NCI-H82 treated with DMSO at 0.1 percent for 48 hours (cell line): ENCODE data around the gene KCTD7.
"Not testable (repeated sequence)": the region's sequence is repeated elsewhere in the genome, so short reads cannot be mapped to it uniquely, and the experiment has no call there.

Source experiments
- DNase-seq: peaks from one replicate; lab custom pipeline; 2025; ENCODE audit not compliant: unreplicated experiment; lab: John Stamatoyannopoulos, UW

KCTD7 gene

DNA sequence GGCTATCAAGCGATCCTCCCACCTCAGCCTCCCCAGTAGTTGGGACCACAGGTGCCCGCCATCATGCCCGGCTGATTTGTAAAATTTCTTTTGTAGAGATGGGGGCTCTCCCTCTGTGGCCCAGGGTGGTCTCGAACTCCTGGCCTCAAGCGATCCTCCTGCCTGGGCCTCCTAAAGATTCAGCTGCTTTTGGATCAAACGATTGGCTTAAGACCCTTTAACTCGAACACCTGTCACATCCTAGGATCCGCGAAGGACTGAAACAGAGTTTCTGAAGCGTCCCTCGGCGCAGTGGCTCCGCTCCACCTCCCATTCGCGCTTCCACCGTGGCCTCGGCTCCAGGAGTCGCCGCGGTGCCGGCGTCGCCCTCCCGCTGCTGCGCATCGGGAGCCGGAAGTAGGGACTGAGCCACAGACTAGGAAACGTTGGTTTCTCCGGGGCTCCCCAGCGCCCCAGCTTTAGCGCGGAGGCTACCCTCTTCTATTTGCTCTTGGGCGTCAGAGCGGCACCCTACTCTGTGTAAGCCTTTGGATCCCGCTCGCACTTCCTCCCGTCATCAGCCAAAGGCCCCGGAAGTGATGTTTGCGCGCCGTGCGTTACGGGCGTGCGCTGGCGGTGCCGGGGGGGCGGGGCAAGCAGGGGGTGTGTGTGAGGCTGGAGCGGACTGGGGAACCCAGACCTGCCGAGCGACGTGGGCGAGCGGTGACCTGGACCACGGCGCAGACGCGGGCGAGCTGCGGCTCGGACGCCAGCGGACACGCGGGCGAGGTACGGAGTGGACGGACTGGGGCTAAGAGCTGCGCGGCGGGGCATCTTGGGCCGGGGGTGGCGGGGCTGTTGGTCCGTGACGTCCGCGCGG, 53.0 kb downstream of the KCTD7 start:
- DNase-seq, result peak; percentile 73

DNA sequence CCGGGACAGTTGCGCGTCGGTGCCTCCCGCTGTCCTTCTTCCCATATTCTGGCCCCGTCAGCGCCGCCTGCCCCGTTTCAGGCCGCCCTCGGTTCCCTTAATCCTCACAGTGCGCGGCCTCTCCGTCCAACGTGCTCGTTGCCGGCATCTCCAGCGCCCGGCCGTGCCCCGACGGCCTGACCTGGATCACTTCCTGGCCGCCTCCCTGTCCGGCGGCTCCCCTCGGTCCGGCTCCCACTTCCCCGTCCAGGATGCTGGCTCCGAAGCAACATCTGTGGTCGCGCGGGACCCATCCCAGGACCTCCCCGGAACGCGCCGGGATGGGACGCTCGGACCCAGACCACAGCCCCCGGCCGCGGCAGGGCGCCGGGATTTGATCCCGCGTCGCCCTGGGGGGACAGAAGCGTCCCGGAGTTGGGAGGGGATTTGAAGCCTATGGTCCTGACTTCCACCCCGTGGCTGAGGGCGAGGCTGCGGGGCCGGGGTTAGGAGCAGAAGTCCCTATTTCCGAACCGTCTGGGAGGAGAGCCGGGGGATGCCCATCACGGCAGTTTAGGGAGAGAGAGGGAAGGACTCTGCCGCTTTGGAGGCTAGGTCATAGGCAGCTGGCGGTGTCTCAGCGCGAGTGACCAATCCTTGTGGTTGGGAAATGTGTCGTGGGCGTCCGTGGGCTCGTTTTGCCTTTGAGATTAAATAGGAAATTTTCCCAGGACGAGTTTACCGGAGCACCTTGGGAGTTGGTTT, 53.8 kb downstream of the KCTD7 start:
- DNase-seq, result no peak

- DNase-seq, result not testable (repeated sequence)
Measured at GRCh38 chr7:66683094-66683769, 54.6 kb downstream of the KCTD7 start.

DNA sequence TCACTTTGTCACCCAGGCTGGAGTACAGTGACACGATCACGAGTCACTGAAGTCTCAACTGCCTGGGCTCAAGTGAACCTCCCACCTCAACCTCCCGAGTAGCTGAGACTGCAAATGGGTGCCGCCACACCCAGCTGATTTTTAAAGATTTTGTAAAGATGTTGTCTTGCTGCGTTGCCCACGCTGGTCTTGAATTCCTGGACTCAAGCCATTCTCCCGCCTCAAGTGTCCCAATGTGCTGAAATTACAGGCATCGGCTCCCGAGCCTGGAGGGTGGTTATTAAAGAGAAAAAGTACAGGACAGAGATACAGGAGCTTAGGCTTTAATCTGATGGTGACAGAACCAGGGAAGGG, 55.1 kb downstream of the KCTD7 start:
- DNase-seq, result no peak

DNA sequence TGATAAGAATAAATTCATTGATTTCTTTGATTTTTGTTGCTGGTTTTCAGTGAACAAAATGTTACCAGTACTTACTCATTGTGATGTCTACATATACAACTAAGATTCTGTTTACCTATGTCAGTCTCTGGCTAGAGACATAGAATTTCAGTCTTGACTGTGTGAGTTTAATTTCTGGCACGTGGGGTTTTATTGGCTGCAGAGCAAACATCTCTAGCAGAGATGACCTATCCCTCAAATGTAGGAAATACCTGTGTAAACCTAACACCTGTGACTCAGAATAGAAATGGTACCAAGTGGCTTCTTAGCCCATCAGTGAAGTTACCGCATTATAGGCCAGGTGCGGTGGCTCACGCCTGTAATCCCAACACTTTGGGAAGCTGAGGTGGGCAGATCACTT, 57.0 kb downstream of the KCTD7 start:
- DNase-seq, result not testable (repeated sequence)

DNA sequence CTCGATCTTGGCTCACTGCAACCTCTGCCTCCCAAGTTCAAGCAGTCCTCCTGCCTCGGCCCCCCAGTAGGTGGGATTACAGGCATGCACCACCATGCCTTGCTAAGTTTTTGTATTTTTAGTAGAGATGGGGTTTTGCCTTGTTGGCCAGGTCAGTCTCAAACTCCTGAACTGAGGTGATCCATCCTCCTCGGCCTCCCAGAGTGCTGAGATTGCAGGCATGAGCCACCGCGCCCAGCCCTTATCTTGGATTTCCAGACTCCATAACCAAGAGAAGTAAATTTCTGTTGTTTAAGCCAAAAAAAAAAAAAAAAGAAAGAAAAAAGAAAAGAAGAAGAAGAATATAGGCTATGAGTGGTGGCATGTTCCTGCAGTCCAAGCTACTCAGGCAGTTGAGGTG, 58.5 kb downstream of the KCTD7 start:
- no peak for DNase-seq

DNA sequence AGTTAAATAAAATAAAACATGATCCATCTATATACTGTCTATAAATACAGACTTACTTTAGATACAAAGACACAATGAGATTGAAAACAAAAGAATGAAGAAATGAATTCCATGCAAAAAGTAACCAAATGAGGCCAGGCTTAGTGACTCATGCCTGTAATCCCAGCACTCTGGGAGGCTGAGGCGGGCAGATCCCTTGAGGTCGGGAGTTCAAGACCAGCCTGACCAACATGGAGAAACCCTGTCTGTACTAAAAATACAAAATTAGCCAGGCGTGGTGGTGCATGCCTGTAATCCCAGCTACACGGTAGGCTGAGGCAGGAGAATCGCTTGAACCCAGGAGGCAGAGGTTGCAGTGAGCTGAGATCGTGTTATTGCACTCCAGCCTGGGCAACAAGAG, 59.0 kb downstream of the KCTD7 start:
- not testable (repeated sequence) for DNase-seq

DNA sequence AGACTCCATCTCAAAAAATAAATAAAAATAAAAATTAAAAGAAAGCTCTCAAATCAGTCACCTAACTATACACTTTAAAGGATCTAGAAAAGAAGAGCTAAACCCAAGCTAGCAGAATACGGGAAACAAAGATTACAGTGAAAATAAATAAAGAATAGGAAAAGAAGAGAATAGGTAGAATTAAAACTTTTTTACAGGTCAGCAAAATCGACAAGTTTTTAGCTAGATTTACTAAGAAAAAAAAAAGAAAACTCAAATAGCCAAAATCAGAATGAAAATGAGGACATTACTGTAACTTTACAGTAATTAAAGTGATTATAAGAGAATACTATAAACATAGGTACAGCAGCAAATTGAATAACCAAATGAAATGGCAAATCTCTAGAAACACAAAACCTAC, 60.4 kb downstream of the KCTD7 start:
- DNase-seq, result no peak

DNA sequence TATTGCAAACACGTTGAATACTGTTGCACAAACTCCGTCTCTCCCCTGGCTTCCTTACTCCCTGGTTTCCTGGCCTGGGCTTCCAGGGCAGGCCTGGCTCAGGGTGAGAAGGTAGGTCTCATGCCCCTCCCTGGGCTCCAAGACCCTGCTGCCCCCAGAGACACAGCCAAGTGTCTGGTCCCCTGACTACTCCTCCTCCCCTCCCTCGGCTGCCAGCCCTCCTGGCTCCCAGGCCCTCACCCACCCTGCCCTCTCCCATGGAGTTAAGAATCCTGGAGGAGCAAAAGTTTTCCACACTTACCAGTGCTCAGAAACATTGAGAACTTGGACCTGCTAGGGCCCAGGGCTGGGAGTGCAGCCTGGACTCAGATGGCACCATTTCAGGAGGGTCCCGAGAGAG, 64.7 kb downstream of the KCTD7 start:
- DNase-seq, result no peak
